ENCODE measurements around the gene EMSY.

- TF ChIP-seq CTCF (IDR thresholded peaks at IDR 0.05) = no peak
- TF ChIP-seq POLR2A (IDR thresholded peaks at IDR 0.05) = no peak
These were observed 3.7 kb downstream of the EMSY start for GRCh38 chr11:76448506-76448905.

All from Peyer's patch (tissue), 4 donors.